ENCODE measurements around the gene PSRC1.

Gene PSRC1

GRCh38 chr1:109266965-109267364 is 16.0 kb downstream of the PSRC1 start:
- H3K27me3 ChIP-seq, result no peaks in the 10 kb centered on the region
- no peak for TF ChIP-seq Cebpa-rat (IDR thresholded peaks at IDR 0.05)
- peak overlapping the region; percentile 59 for H3K27ac ChIP-seq
- H3K4me1 ChIP-seq, result peaks cover 14% of the 10 kb centered on the region
- H3K9ac ChIP-seq, result peak overlapping the region; percentile 41; the same call in 1 of the 2 replicates
- H3K4me3 ChIP-seq, result no peak overlapping the region
- H3K36me3 ChIP-seq, result peaks cover 86% of the 10 kb centered on the region
- H3K9me3 ChIP-seq, result no peaks in the 10 kb centered on the region
- H3K4me2 ChIP-seq, result peak overlapping the region; percentile 61
- no peaks in the 10 kb centered on the region for H4K20me1 ChIP-seq

GRCh38 chr1:109265741-109266330 is 17.1 kb downstream of the PSRC1 start:
- Histone ChIP-seq H3K9me3 (no peaks in the 10 kb centered on the region), H3K27me3 (no peaks in the 10 kb centered on the region), H3K4me2 (no peak overlapping the region), H4K20me1 (no peaks in the 10 kb centered on the region), H3K36me3 (peaks cover 86% of the 10 kb centered on the region), H3K9ac (no peak overlapping the region), H3K4me1 (peaks cover 14% of the 10 kb centered on the region), H3K4me3 (no peak overlapping the region), H3K27ac (no peak overlapping the region)
- TF ChIP-seq Cebpa-rat (IDR thresholded peaks at IDR 0.05), result no peak

GRCh38 chr1:109265016-109265415 is 17.9 kb downstream of the PSRC1 start:
- Histone ChIP-seq H3K4me3 (no peak overlapping the region), H3K27me3 (no peaks in the 10 kb centered on the region), H4K20me1 (no peaks in the 10 kb centered on the region), H3K36me3 (peaks cover 85% of the 10 kb centered on the region), H3K27ac (no peak overlapping the region), H3K4me2 (no peak overlapping the region), H3K9ac (no peak overlapping the region), H3K4me1 (peaks cover 14% of the 10 kb centered on the region), H3K9me3 (no peaks in the 10 kb centered on the region)
- TF ChIP-seq Cebpa-rat (IDR thresholded peaks at IDR 0.05), result no peak

GRCh38 chr1:109264379-109264755 is 18.6 kb downstream of the PSRC1 start:
- TF ChIP-seq Cebpa-rat (IDR thresholded peaks at IDR 0.05), result no peak
- no peaks in the 10 kb centered on the region for H3K27me3 ChIP-seq
- H3K9me3 ChIP-seq, result no peaks in the 10 kb centered on the region
- peaks cover 14% of the 10 kb centered on the region for H3K4me1 ChIP-seq
- no peak overlapping the region for H3K4me3 ChIP-seq
- H3K9ac ChIP-seq, result no peak overlapping the region
- peaks cover 83% of the 10 kb centered on the region for H3K36me3 ChIP-seq
- no peaks in the 10 kb centered on the region for H4K20me1 ChIP-seq
- H3K27ac ChIP-seq, result no peak overlapping the region
- H3K4me2 ChIP-seq, result no peak overlapping the region

- peaks cover 83% of the 10 kb centered on the region for H3K36me3 ChIP-seq
- peaks cover 14% of the 10 kb centered on the region for H3K4me1 ChIP-seq
- H3K27ac ChIP-seq, result no peak overlapping the region
- no peaks in the 10 kb centered on the region for H3K27me3 ChIP-seq
- 0 out of 2 replicates have a peak, but pooled peaks cover under 1% of the 10 kb centered on the region for H4K20me1 ChIP-seq
- TF ChIP-seq Cebpa-rat (IDR thresholded peaks at IDR 0.05), result no peak
- no peak overlapping the region for H3K4me2 ChIP-seq
- H3K4me3 ChIP-seq, result no peak overlapping the region
- H3K9me3 ChIP-seq, result no peaks in the 10 kb centered on the region
- H3K9ac ChIP-seq, result no peak overlapping the region
Measured at GRCh38 chr1:109263597-109264378, 19.2 kb downstream of the PSRC1 start.

GRCh38 chr1:109263234-109263596 is 19.7 kb downstream of the PSRC1 start:
- TF ChIP-seq Cebpa-rat (IDR thresholded peaks at IDR 0.05), result no peak
- Histone ChIP-seq H3K27ac (0 out of 2 replicates have a peak overlapping the region, but pooled peaks have one; percentile 18), H3K36me3 (peaks cover 83% of the 10 kb centered on the region), H3K4me1 (peaks cover 14% of the 10 kb centered on the region), H3K9me3 (no peaks in the 10 kb centered on the region), H3K9ac (no peak overlapping the region), H4K20me1 (0 out of 2 replicates have a peak, but pooled peaks cover 5% of the 10 kb centered on the region), H3K4me3 (no peak overlapping the region), H3K4me2 (no peak overlapping the region), H3K27me3 (no peaks in the 10 kb centered on the region)

GRCh38 chr1:109262231-109263055 is 20.5 kb downstream of the PSRC1 start:
- no peaks in the 10 kb centered on the region for H3K9me3 ChIP-seq
- H3K9ac ChIP-seq, result no peak overlapping the region
- H3K27ac ChIP-seq, result no peak overlapping the region
- no peak overlapping the region for H3K4me2 ChIP-seq
- H3K36me3 ChIP-seq, result peaks cover 79% of the 10 kb centered on the region
- no peak overlapping the region for H3K4me3 ChIP-seq
- no peaks in the 10 kb centered on the region for H3K27me3 ChIP-seq
- H3K4me1 ChIP-seq, result peaks cover 8% of the 10 kb centered on the region
- TF ChIP-seq Cebpa-rat (IDR thresholded peaks at IDR 0.05), result no peak
- H4K20me1 ChIP-seq, result 0 out of 2 replicates have a peak, but pooled peaks cover 5% of the 10 kb centered on the region

GRCh38 chr1:109261578-109261977 is 21.4 kb downstream of the PSRC1 start:
- no peak overlapping the region for H3K4me2 ChIP-seq
- H3K4me3 ChIP-seq, result no peak overlapping the region
- H3K9me3 ChIP-seq, result no peaks in the 10 kb centered on the region
- 0 out of 2 replicates have a peak, but pooled peaks cover 5% of the 10 kb centered on the region for H4K20me1 ChIP-seq
- no peak for TF ChIP-seq Cebpa-rat (IDR thresholded peaks at IDR 0.05)
- no peak overlapping the region for H3K9ac ChIP-seq
- H3K36me3 ChIP-seq, result peaks cover 79% of the 10 kb centered on the region
- H3K4me1 ChIP-seq, result no peaks in the 10 kb centered on the region
- H3K27me3 ChIP-seq, result no peaks in the 10 kb centered on the region
- H3K27ac ChIP-seq, result no peak overlapping the region

- TF ChIP-seq Cebpa-rat (IDR thresholded peaks at IDR 0.05), result no peak
- peaks cover 77% of the 10 kb centered on the region for H3K36me3 ChIP-seq
- 0 out of 2 replicates have a peak, but pooled peaks cover 5% of the 10 kb centered on the region for H4K20me1 ChIP-seq
Measured at GRCh38 chr1:109261006-109261405, 21.9 kb downstream of the PSRC1 start.

More at GRCh38 chr1:109261006-109261405, 21.9 kb downstream of the PSRC1 start:
- Histone ChIP-seq H3K9ac (no peak overlapping the region), H3K4me2 (no peak overlapping the region), H3K4me3 (no peak overlapping the region), H3K9me3 (no peaks in the 10 kb centered on the region), H3K27me3 (no peaks in the 10 kb centered on the region), H3K4me1 (peaks cover 2% of the 10 kb centered on the region), H3K27ac (no peak overlapping the region)

Measured in BLaER1 (cell line).